Muscle of leg (tissue), 11 donors: Measurements from ENCODE around the gene HEXIM2. TPM values are rescaled to one million over a fixed set of nuclear protein-coding genes. Genes with fewer than 3 reads are reported as not detected.
"Not testable (repeated sequence)": the region's sequence is repeated elsewhere in the genome, so short reads cannot be mapped to it uniquely, and the experiment has no call there.

ENCODE experiments used
- DNase-seq: peaks from one replicate; pipeline ENCODE4 v3.0.0; 2013
- H3K27ac ChIP-seq: one replicate; pipeline ENCODE4 v1.5.1; 2013; ENCODE audit warnings: mild to moderate bottlenecking, low read length, control low read depth
- H3K27me3 ChIP-seq: one replicate; pipeline ENCODE4 v1.6.1; 2013; ENCODE audit warnings: low read length; ENCODE audit not compliant: control insufficient read depth, insufficient read depth
- H3K36me3 ChIP-seq: one replicate; pipeline ENCODE4 v1.6.1; 2013; ENCODE audit warnings: low read length; ENCODE audit not compliant: control insufficient read depth, insufficient read depth
- H3K4me1 ChIP-seq: one replicate; pipeline ENCODE4 v1.6.1; 2013; ENCODE audit warnings: low read length; ENCODE audit not compliant: control insufficient read depth, insufficient read depth
- H3K4me3 ChIP-seq: one replicate; pipeline ENCODE4 v1.5.1; 2013; ENCODE audit warnings: low read length, control low read depth
- H3K9me3 ChIP-seq: replicated peaks from 2 replicates; pipeline ENCODE4 v1.6.1; 2013; ENCODE audit warnings: low read depth, low read length; ENCODE audit not compliant: control insufficient read depth
- WGBS: methylation state at CpG from one replicate; pipeline ENCODE4 v1.1.5; 2013; ENCODE audit warnings: missing lambda C conversion rate; ENCODE audit not compliant: insufficient coverage; 5-methylcytosine and 5-hydroxymethylcytosine counted together
- polyA plus RNA-seq, 8 donors: library from polyadenylated mRNA; unstranded; fragments of 120-200 nt; gene quantifications; one replicate each; pipeline versions ENCODE4 v1.2.1 to v1.2.3, GENCODE V29; 2013; ENCODE audit warnings: inconsistent platforms in 1 of 8, low replicate concordance in 1 of 8; ENCODE audit not compliant: insufficient read length in 8 of 8, insufficient read depth in 1 of 8
- total RNA-seq: library from RNA; stranded (reverse); fragments of 120-200 nt; gene quantifications from one replicate; pipeline ENCODE4 v1.2.4, GENCODE V29; 2013

Gene HEXIM2
- total and polyA plus RNA-seq, 9 donors = 6.2 to 9.1 (median 7.8) TPM

DNA sequence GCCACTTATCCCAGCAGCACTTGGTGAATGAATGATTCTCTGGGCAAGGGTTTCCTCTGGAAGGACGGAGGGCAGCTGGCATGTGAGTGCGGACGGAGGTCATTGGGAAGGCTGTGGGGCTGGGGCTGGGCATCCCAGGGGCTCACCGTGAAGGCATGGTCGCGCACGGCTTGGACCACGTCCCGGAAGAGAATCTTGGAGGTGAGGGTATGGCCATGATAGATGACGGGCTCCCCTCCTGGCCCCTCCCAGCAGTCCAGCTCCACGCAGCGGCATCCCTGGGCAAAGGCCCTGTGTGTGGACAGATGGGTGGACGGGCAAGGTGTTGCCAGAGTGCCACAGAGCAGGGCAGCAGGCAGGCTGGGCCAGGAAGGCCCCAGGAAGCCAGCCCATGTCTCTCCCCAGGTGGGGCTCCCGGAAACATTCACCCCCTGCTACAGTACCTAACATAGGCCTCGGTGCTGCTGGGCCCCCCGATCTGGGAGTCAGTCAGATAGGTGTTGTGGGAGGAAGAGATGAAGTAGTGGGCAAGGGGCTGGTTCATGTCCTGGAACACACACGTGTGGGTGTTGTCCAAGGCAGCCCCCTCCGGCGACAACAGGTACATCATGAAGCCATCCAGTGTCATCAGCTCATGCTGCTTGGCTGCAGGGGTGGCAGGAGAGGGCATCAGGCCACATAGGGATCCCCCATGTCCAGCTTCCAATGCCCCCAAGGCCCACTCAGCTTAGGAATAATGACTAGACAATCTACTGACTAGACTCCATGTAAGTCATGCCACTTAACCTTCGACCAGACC, 43.6 kb upstream of the HEXIM2 start:
- Histone ChIP-seq H3K27me3 (peaks cover 6% of the 10 kb centered on the region), H3K36me3 (peaks cover 18% of the 10 kb centered on the region), H3K27ac (no peak overlapping the region), H3K4me3 (no peak overlapping the region), H3K9me3 (no peaks in the 10 kb centered on the region), H3K4me1 (peaks cover 11% of the 10 kb centered on the region)
- DNase-seq = no peak
- 94% methylated on average over 7 of the region's 20 CpGs for WGBS

- Histone ChIP-seq H3K36me3 (peaks cover 13% of the 10 kb centered on the region), H3K9me3 (no peaks in the 10 kb centered on the region), H3K4me3 (no peak overlapping the region), H3K27ac (no peak overlapping the region), H3K27me3 (peaks cover 6% of the 10 kb centered on the region), H3K4me1 (peaks cover 11% of the 10 kb centered on the region)
- 90% methylated on average over 21 of the region's 23 CpGs for WGBS
- DNase-seq = no peak
Observed at GRCh38 chr17:45118691-45119090, 43.0 kb upstream of the HEXIM2 start.

DNA sequence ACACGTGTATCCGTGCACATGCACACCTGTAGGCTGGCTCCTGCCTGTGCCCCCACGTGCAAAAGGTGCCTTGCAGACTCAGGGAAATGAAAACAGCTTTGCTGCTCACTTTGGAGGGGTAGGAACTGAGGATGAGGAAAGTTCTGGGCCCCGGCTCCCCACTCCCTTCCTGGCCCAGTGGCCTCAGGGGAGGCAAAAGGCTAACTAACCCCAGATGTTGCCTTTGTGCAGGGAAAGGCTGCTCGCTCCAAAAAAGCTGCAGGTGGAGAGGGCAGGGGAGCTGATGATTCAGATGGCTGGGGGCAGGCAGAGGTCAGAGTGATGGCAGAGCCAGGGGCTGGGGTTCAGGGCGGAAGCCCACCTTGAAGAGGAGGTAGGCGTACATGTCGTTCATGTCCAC, 41.7 kb upstream of the HEXIM2 start:
- no peak for DNase-seq
- 72% methylated on average over 7 of the region's 8 CpGs for WGBS
- Histone ChIP-seq H3K27me3 (peaks cover 6% of the 10 kb centered on the region), H3K4me1 (peaks cover 19% of the 10 kb centered on the region), H3K36me3 (peaks cover 11% of the 10 kb centered on the region), H3K4me3 (no peak overlapping the region), H3K9me3 (no peaks in the 10 kb centered on the region), H3K27ac (no peak overlapping the region)

DNA sequence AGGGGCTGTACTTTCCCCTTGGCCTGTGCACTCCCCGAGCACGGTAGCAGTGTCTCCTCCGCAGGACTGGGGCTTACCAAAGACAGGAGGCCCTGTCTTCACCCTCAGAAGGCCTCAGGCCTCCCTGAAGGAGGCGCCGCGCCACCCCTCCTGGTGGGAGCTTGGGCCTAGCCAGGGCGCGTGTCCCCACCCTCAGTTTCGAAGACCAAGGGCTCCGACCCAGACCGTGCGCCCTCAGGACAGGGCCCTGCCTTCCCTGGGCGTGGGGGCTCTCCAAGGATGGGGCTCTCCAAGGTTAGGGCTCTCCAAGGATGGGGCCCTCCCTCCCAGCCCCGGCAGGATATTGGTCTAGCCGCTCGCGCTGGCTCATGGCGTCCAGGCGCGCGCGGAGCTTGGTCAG, 41.1 kb upstream of the HEXIM2 start:
- no peak overlapping the region for H3K27ac ChIP-seq

DNA sequence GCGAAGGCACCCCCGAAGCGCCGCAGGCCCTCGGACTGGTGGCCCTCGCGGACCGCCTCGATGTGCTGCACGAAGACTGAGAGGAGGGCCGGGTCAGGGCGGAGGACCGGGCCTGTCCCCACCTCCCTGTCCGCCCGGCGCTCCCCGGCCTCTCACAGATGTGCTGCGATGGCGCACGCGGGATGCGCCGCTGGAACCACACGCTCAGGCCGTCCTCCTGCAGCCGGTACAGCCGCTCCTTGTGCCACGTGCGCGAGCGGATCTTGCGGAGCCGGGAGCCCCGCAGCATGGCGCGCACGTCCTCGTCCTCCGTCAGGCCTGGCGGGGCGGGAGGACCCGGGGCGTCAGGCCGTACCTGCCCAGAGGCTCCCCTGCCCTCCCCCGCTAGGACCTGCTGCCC, 40.6 kb upstream of the HEXIM2 start:
- H3K27me3 ChIP-seq = peaks cover 6% of the 10 kb centered on the region
- H3K36me3 ChIP-seq = peaks cover 11% of the 10 kb centered on the region
- peaks cover 19% of the 10 kb centered on the region for H3K4me1 ChIP-seq
- DNase-seq = no peak
- H3K4me3 ChIP-seq = no peak overlapping the region
- no peak overlapping the region for H3K27ac ChIP-seq
- WGBS = 34% methylated on average over 42 of the region's 45 CpGs
- no peaks in the 10 kb centered on the region for H3K9me3 ChIP-seq

More for the DNA sequence above, 41.1 kb upstream of the HEXIM2 start:
- Histone ChIP-seq H3K27me3 (peaks cover 6% of the 10 kb centered on the region), H3K4me1 (peaks cover 19% of the 10 kb centered on the region), H3K4me3 (no peak overlapping the region), H3K9me3 (no peaks in the 10 kb centered on the region), H3K36me3 (peaks cover 11% of the 10 kb centered on the region)
- no peak for DNase-seq
- WGBS = 62% methylated on average over 14 of the region's 22 CpGs

DNA sequence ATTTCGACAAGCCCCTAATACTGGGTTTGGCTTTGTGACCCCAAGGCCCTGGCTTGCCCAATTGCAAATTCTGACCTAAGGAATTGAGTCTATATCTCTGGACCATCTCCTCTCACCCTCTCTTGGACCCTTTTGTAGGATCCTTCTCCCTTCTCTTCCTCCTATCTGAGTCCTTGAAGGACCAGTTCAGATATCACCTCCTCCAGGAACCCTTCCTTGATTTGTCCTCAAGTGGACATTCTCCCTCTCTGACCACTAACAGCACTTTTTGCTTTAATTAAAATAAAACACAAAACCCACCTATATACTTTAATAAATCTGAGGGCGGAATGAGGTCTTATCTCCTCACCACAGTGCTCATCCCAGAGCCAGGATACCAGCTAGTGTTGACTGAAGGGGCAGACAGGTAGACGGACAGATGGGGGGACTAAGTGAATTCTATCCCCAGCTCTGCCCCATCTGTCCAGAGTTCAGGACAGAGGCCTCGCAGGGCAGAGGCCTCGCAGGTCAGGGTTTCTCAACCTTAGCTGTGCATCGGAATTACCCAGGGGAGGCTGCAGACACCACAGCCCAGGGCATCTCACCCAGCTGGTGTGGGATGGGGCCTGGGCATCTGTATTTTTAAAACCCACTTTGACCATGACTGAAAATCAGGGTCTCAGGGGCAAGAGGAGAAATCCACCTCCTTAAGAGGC, 38.5 kb upstream of the HEXIM2 start:
- peaks cover 38% of the 10 kb centered on the region for H3K4me1 ChIP-seq
- peaks cover 5% of the 10 kb centered on the region for H3K36me3 ChIP-seq
- no peak overlapping the region for H3K4me3 ChIP-seq
- DNase-seq = no peak
- H3K9me3 ChIP-seq = no peaks in the 10 kb centered on the region
- WGBS = 100% methylated on average over 2 of the region's 6 CpGs
- H3K27me3 ChIP-seq = peaks cover 6% of the 10 kb centered on the region
- H3K27ac ChIP-seq = no peak overlapping the region

- no peak for DNase-seq
- H3K27ac ChIP-seq = no peak overlapping the region
- peaks cover 47% of the 10 kb centered on the region for H3K4me1 ChIP-seq
- no peaks in the 10 kb centered on the region for H3K9me3 ChIP-seq
- no peak overlapping the region for H3K4me3 ChIP-seq
- peaks cover 6% of the 10 kb centered on the region for H3K27me3 ChIP-seq
- WGBS = 80% methylated on average over 3 of the region's 15 CpGs
- H3K36me3 ChIP-seq = no peaks in the 10 kb centered on the region
Observed at GRCh38 chr17:45123930-45124796, 37.5 kb upstream of the HEXIM2 start.

GRCh38 chr17:45124797-45125122, 36.9 kb upstream of the HEXIM2 start:
- 63% methylated on average over 5 of the region's 5 CpGs for WGBS
- H3K4me1 ChIP-seq = peaks cover 52% of the 10 kb centered on the region
- not testable (repeated sequence) for DNase-seq, H3K36me3 ChIP-seq, H3K27me3 ChIP-seq, H3K4me3 ChIP-seq, H3K9me3 ChIP-seq, H3K27ac ChIP-seq

DNA sequence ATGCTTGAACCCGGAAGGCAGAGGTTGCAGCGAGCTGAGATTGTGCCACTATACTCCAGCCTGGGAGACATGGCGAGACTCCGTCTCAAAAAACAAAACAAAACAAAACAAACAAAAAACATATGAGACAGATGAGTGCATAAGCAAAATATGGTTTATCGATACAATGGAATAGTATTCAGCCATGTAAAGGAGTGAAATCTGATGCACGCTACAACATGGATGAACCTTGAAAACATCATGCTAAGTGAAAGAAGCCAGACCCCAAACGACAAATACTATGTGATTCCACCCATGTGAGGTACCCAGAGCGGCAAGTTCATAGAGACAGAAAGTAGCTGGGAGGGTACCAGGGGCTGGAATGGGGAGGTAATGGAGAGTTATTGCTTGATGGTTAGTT, 36.2 kb upstream of the HEXIM2 start:
- Histone ChIP-seq H3K27me3 (peaks cover 6% of the 10 kb centered on the region), H3K27ac (no peak overlapping the region), H3K9me3 (no peaks in the 10 kb centered on the region), H3K36me3 (no peaks in the 10 kb centered on the region), H3K4me3 (no peak overlapping the region), H3K4me1 (peaks cover 51% of the 10 kb centered on the region)
- DNase-seq = no peak
- 100% methylated on average over 5 of the region's 8 CpGs for WGBS

DNA sequence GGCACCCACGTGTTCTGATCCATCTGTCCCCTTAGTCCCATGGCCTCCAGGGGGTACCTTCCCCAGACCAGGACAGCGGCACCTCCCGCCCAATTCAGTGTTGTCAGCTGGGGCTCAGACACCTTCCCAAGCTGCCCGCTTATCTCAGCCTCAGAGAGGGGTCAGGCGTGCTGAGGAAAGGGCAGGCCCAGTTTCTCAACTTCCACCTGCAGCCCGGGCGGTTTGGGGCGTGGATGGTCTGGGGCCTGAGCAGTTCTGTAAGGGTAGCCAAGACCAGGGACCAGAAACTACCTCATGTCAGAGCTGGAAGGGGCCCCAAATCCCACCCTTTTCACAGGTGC, 34.5 kb upstream of the HEXIM2 start:
- H3K27me3 ChIP-seq = no peaks in the 10 kb centered on the region
- 71% methylated on average over 8 of the region's 8 CpGs for WGBS
- DNase-seq = no peak
- H3K4me1 ChIP-seq = peaks cover 65% of the 10 kb centered on the region
- H3K9me3 ChIP-seq = no peaks in the 10 kb centered on the region
- no peak overlapping the region for H3K4me3 ChIP-seq
- no peaks in the 10 kb centered on the region for H3K36me3 ChIP-seq
- H3K27ac ChIP-seq = peak overlapping the region; percentile 80
